Inflammatory macrophage (primary cell): ENCODE measurements around the gene PLEKHG4B.

Source experiments
- DNase-seq, 2 donors: peaks; one replicate each; pipeline ENCODE4 v3.0.0-alpha.2; 2020 to 2022

PLEKHG4B gene

DNA sequence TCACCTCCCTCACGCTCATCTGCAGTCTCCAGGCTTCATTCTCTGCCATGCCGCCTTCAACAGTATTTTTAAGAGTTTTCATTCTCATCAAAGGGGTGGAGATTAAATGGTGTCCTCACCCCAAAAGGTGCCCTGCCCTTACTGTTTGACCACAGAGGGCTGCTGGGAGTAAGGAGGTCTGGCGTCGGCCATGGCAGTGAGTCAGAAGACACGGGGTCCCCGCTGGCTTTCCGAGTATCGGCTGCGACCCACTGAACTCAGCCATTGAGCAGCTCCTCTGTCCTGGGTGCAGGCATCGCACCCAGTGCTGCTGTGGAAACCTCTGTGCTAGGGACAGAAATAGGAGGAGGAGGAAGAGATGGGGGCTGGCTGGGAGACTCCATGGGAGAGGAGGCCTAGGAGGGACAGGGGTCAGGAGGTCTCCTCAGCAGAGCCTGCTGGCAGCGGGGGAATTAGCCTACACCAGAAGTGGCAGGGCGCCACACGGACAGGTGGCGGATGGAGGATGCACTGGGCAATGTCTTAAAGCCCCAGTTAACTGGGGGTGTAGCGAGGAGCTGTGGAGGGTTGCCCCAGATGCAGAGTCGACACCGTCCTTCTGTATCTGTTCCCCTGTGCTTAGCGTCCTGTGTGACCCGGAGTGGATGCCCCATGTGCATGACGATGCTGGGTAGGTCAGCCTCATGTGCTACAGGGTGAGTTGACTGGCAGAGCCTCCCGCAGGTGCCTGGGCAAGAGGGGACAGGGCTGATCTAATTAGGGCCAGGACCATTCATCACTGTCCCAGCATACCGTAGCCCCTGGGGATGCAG lies 15.4 kb upstream of the PLEKHG4B start:
- DNase-seq, result no peak

DNA sequence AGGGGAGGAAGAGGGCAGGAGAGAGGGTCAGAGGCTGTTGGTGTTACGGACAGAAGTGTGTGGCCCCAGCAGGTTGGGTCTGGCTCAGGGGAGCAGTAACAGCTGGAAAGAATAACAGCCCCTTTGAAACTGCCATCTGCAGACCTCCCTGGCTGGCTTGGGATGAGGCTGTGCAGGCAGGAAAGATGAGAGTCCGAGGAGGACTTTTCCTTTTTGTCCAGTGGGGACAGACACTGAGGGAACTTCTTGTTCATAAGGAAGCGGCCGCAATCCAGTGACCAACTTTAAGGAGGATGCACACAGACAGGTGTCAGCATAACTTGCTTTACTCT lies 14.8 kb upstream of the PLEKHG4B start:
- DNase-seq, result no peak

DNA sequence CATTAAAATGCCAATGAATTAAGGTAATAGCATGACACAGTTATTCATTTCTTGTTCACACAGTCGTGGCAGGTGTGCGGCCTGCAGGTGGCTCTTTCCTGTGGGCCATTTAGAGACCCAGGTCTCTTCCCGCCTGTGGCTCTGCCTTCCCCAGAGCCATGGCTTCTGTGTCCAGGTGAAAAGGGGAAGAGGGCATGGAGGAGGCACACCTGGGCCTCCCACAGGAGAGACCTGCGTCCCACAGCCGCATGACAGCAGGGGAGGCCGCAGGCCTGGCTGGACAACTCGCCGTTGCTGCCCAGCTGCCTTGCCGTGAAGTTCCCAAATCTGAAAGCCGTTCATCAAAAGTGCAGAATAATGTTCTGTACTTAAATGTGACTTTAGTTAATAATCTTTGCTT lies 14.4 kb upstream of the PLEKHG4B start:
- DNase-seq, result no peak

DNA sequence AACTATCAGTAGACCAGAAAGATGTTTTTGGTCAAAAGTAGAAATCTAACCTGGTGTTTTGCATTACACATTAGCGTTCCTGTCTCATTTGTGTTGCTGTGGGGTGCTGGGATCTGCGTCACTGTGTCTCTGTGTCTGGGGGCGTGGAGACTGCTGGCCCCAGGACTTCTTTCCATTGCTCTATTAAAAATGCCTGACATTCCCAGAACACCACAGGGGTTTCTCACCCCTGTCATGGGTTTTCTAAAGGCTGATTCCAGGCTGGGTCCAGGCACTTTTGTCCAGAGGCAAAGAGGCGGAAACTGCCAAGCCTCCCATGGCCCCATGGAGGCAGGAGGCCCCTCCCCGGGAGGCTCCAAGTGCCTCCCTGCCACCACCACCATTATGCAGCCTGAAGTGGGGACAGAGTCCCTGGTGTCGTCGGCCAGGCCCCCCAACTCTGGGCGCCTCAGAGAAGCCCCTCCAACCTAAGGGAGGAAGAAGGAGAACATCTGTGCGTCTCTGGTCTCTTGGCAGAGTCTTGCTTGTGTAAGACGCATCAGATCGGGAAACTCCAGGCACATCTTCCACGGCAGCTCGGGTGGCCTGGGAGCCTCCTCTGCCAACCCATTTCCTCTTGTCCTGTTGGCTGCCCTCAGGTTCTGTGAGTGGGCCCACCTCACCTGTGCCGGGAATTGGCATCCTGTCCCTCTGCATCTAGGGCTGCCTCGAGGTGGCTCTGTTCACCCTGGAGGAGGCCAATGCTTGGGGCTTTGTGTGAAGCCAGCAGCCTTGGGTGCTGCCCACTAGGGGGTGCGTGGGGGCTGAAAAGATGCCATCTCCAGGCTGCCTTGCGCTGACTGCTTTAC lies 13.8 kb upstream of the PLEKHG4B start:
- peak in 1 of 2 donors; percentile 36 for DNase-seq

DNA sequence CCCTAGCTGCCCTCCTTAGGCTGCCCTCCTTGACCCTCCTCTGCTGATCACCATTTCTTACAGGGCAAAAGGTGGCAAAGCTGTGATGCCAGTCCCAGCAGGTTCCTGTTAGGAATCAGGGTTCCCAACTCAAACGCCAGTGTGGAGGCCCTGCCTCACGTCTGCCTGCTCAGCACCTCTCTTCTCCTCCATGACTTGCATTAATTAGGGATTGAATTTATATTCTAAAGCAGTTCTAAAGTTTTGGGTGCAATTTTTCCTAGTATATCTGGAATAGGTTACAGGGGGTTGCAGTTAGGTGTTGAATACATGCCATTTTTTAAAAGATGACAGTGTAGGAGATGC lies 13.2 kb upstream of the PLEKHG4B start:
- DNase-seq, result no peak

DNA sequence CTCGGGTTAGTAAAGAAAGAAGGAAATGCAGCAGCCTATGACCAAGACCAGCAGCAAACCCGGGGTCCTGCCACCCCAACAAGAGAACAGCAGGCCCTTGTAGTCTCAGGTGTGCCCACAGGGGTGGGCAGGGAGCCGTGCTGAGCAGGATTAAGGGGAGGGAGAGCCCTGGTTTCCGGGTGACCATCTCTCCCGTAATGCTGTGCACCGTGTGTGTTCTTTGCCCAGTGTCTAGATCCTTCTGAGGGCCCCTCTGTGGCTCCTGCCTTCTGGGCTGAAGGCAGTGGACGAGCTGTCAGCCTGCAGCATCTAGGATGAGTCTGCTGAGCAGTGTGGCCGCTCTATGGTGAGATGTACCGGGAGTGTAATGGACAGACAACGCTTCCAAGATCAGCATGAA lies 12.7 kb upstream of the PLEKHG4B start:
- no peak for DNase-seq

DNA sequence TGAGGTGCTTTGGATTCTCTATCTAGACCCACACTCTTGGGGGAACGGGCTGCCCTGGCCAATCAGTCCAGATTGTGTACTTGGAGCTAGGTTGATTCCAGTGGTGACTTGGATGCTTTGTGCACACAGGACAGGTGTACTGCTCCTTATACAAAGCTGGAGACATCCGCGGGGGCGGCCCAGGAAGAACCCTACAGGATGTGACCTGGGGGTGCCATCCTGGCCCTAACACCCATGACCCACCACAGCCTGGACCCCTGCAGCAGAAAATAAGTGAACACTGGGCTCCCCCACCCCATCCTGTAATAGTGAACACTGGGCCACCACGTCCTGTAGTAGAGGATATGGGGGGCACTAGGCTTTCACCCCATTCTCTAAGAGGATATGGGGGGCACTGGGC lies 12.1 kb upstream of the PLEKHG4B start:
- DNase-seq, result no peak

DNA sequence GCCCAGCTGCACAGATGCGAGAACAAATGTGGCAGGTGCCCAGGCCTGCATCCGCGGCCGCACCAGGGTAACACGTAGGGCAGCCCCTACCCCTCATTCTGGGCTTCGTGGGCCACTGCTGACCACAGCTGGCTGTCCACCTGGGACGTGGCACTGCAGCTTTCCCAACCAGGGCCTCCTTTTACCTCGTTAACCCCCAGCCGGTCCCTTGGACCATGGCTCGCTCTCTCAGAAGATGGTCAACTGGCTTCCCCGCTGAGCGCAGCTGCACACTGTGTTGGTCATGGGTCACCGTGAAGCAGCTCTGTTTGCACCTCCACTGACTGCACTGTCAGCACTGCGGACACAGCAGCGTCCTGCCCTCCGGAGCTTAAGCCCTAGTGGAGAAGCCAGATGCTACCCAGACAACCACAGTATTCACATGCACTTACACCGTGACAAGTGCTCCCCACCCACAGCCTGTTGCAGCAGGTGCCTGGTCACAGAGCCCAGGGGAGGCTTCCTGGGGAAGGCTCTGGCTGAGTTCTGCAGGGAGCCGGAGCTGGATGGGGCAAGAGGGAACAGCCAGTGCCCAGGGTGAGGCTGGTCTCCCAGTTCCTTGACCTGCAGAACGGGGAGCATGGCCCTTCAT lies 10.5 kb upstream of the PLEKHG4B start:
- DNase-seq, result no peak

DNA sequence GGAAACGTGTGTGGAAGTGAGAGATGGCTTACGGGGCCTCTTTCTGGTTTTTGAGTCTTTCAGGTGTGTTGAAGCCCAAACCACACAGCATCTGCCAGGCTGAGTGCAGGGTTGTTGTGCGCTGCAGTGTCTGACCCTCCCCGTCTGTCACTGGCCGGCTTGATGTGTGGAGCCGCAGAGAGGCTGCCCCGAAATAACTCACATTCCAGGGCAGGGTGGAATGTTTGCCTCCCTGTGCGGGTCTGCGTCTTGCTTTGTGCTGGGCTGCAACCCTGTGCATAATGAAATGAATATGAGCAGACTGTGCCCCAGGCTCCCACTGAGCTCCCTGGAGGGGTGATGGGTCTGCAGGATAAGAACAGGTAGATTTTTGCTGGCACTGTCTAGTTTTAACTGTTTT lies 9.9 kb upstream of the PLEKHG4B start:
- no peak for DNase-seq

DNA sequence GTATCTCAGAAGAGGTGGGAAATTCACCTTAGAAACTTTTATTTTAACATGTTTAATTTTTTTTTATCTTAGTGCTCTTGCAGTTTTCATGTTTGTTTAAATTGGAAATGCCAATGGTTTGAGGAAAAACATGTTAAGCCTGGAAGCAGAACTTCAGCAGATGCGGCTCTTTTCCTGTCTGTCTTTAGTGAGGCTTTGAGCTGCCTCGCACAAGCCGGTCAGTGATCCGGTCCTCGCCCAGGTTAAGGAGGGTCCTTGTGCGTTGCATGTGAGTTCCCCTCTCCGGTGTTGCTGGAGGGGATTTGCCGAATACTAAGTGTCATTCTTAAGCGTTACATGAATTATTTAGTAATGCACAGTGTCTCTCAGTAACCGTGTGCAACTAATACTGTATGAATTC lies 9.4 kb upstream of the PLEKHG4B start:
- DNase-seq, result no peak

DNA sequence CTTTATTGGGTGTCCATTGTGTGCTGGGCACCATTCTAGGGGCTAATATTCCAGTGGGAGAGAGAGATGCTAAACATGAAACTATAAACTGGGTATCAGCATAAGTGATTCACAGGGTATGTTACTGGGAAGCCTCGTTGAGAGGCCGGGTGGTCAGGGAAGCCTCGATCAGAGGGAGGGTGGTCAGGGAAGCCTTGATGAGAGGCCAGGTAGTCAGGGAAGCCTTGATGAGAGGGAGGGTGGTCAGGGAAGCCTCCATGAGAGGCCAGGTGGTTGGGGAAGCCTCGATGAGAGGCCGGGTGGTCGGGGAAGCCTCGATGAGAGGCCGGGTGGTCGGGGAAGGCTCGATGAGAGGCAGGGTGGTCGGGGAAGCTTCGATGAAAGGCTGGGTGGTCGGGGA lies 8.9 kb upstream of the PLEKHG4B start:
- DNase-seq, result no peak

DNA sequence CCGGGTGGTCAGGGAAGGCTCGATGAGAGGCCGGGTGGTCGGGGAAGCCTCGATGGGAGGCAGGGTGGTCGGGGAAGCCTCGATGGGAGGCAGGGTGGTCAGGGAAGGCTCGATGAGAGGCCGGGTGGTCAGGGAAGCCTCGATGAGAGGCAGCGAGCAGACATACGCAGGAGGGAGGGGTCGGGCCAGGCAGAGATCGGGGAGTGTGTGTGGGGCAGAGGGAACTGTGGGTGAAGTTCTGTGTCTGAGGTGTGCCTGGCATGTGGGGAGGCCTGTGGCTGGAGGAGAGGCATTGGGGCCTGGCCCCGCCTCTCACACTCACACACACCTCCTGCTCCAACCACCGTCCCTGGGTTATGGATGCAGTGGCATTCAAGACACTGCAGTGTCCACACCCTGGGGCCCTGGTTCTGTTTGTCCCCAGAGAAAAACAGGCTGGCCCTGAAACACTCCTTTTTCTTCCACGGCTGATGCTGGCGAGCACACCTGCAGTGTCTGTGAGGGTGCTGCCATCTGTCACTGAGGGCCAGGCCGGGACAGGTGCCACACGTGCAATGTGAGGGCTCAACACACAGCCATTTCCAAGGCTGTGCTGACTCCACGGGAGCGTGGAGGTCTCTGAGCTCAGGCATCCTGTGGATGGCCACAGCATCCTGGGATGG lies 6.5 kb upstream of the PLEKHG4B start:
- DNase-seq, result no peak

DNA sequence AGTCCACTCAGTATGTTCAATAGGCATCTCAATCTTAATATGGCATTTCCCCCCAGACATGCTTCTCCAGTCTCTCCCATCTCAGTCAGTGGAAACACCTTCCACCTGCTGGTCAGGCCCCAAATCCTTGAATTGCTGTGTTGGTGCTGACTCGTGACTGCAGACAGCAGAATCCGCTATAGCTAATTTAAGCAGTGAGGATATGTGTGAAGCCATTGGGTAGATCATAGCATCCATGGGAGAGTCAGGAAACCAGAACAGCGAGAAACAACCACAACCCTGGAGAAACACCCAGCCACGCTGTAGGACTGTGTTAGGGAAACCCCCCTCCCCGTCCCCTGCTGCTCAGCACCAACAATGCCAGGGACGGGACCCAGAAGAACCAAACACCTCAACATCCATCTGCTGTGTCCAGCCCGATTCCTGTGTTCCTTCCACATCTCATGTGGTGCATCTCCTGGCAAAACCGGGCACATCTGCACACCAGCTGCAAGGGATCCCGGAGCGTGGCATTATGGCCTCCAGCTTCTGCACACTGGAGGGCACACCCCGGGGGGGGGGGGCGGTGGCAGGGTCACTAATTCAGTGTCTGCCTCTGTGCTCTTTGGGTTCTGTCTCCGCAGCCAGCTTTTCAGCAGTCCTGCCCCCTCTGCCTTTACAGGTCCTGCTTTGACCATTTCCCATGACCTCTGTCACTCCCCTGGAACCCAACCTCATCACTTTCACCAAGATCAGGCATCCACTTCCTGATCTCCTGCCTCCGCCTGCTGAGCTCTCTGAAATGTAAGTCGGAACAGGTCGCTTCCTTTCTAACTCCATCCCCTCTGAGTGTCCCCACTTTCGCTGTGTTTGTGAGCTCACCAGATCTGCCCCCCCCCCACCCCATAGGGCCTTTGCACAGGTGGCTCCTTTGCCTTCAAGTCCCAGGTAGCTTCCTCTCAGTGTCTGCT lies 2.4 kb upstream of the PLEKHG4B start:
- no peak for DNase-seq

DNA sequence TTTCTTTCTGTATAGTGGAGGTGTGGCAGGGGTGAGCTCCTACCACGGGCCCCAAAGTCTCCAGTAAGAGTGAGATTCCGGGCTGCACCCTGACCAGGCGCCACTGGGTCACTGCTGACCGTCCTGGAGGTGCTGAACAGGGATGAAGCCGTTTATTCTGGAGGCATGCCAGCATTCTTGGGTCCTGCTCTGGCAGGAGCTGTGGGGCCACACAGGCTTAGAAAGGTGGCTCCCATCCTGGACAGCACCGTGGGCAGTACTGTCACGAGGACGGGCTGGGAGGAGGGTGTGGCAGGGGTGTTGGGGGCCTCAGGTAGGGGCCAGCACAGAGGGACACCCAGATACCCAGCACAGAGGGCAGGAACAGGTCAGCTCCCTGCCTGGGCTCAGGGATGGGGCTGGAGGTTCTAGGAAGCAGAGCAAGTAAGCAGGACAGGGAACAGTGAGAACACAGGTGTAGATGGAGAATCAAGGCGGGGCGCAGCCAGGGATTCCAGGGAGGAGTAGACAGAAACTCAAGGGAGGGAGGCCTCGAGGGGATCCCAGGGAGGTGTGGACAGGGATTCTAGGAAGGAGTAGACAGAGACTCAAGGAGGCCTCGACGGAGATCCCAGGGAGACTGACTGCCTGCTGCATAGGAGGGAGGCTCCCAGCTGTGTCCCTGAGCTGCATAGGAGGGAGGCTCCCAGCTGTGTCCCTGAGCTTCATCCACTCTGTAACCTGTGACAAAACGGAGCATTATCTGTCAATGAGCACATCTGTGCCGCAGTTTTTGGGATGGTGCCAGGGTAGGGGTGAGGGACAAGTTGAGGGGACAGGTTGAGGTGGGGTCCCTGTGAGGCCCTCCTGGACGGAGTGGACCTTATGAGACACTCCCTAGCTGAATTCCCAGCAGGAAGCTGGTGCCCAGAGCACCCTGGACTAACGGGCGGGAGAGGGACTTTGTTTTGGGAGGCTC lies 1.1 kb upstream of the PLEKHG4B start:
- DNase-seq, result no peak

DNA sequence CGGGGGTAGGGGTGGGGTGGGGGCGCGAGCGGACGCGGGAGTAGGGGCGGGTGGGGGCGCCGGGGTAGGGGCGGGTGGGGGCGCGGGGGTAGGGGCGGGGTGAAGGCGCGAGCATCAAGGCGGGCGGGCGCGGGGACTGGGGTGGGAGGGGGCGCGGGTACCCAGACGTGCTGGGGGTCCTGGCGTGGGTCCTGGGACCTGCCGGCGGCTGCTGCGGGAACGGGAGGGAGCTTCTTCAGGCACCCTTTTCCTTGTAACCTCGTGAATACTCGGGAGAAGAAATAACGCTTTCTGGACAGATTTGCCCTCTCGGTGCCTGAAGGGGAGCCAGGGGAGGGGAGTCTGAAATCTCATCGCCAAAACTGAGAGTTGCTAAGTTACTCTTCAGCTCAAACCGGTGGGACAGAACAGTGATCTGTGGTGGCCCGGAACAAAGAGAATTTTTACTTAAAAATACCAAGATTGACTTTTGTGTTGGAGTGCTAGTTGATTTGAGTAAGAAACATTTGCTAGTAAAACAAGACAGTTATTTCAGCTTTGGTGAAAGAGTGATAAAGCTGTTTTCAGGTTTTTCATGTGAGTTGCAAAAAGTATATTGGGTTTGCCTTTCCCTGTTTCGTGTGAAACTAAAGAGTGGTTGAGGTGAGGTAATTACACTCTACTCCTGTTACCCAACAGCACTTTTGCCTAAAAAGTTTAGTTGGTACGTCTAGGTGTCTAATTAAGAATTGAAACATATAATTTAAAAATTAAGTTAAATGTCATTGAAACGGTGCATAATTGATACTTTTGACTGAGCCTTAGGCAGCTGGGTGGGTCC lies 643 bp downstream of the PLEKHG4B start:
- DNase-seq, result no peak

DNA sequence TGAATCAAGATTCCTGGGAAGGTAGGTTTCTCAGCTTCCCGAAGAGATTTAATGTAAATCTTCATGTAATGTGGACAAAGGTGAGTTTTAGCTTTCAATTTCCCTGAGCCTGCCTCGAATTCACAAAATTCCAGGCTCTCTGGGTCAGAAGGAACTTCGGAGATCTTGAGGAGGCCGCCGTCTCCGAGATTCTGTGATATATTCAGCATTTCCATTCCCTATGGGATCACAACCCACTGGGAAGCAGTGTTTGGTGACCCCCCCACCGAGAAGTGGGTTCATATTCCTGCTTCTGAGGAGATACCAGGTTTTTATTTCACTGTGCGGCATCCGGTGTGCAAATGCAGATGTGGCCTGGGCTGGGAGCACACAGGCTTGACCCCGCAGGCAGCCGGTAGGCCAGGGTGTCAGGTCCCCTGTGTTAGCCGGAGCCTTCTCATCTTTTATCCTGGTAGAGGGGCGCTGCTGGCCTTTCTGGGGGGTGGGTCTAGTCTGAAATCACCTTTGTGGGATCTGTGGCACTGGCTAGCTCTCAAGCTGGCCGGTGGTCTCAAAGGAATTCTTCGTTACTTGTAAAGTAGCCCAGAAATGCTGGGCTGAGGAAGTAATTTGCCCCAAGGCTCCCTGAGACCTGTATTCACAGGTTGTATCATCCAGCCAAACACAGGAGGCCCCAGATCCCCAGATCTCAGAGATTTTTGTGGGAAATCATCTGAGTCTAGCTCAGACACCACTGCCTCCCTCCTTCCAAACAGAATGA lies 1.4 kb downstream of the PLEKHG4B start:
- no peak for DNase-seq

DNA sequence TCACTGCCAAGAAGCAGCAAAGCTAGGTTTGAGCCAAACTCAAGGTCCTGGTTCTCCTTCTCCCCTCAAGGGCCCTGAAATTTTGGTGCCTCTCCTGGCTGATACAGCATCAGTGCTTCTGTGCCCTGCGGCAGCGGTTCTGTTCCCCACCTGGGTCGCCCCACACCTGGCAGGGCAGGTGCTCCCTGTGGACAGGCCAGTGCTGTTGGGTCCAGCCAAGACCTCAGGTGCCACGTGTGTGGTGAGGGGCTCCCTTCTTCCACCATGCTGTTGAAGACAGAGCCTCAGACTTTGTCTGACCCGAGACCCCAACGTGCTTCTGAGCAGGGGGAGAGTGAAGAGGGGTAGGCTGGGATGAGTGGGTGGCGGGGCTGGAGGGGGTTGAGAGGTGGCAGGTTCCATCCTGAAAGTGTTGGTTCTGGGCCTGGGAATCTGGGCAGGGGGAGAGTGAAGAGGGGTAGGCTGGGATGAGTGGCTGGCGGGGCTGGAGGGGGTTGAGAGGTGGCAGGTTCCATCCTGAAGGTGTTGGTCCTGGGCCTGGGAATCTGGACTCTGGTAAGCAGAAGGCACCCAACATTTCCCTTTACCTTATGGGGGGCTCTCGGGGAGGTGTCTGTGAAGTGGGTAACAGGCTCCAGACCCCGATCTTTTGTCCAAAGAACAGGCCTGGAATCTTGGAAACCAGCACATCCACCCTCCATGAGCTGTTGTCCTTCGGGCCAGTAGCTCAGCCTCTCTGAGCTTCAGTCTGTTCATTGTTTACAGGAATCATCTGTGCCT lies 2.3 kb downstream of the PLEKHG4B start:
- DNase-seq, result no peak

DNA sequence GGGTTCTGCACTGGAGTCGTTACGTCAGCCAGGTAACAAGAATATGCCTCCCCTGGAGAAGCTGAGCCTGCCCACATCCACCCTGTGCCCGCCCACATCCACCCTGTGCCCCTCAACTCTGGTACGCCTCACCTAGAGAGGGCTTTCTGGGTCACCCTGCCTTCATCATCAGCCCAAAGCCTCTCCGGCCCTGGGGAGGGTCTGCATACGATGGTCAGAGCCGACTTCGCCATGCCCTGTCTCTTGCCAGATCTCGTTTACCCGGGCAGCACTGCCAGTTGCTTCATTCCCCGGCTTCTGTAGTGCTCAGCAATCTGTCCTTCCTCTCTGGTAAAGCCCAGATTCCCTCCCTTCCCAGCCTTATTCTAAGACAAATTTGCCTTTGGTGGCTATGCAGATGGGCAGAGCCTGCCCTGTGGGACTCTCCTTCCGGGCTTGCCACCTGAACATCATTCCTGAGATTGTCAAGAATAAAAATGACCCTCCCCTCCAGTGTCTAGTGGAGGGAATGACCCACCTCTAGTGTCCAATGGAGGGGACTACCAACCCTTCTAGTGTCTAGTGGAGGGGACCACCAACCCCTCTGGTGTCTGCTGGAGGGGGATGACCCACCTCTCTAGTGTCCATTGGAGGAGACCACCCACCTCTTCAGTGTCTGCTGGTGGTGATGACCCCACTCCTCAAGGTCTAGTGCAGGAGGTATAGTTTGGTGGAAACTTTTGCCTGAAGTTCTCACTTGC lies 3.4 kb downstream of the PLEKHG4B start:
- no peak for DNase-seq
